Measurements from ENCODE around the gene NR2C2.

- TF ChIP-seq CTCF (IDR thresholded peaks at IDR 0.05; ENCODE audit: borderline replicate concordance, extremely low read depth, low read length, poor library complexity, severe bottlenecking): no peak
- no peak for TF ChIP-seq EZH2 (IDR thresholded peaks at IDR 0.05; ENCODE audit: borderline replicate concordance, low read depth, low read length, severe bottlenecking)
These were observed 34.1 kb upstream of the NR2C2 start for GRCh38 chr3:14913071-14913925.
